ENCODE measurements around the gene FAM219B. TPM values are rescaled to one million over a fixed set of nuclear protein-coding genes. Genes with fewer than 3 reads are reported as not detected.
A peak's percentile ranks its signal among the peaks of the same experiment; 100 is the strongest.

FAM219B gene
- total and polyA plus RNA-seq, 2 of the 4 experiments (the other 2 are of a cell fraction) = 24.9 to 48.7 TPM

- no peak overlapping the region for H3K4me3 ChIP-seq (ENCODE audit: insufficient read depth, low read depth, low read length)
- TF ChIP-seq POLR2A (IDR thresholded peaks at IDR 0.05; ENCODE audit: low read depth, low read length) (no peak), USF2 (IDR thresholded peaks at IDR 0.05; ENCODE audit: low read depth, low read length) (no peak), MXI1 (IDR thresholded peaks at IDR 0.05; ENCODE audit: borderline replicate concordance, low read depth, low read length) (no peak), CTCF (conservative IDR thresholded peaks at IDR 0.05; ENCODE audit: low read depth, low read length) (no peak), ELK1 (IDR thresholded peaks at IDR 0.05; ENCODE audit: borderline replicate concordance, low read depth, low read length) (no peak), MAZ (IDR thresholded peaks at IDR 0.05; ENCODE audit: borderline replicate concordance, low read depth, low read length) (no peak), NFE2L2 (IDR thresholded peaks at IDR 0.05; ENCODE audit: low read depth, low read length) (no peak), BHLHE40 (IDR thresholded peaks at IDR 0.05; ENCODE audit: low read depth, low read length) (no peak), RCOR1 (IDR thresholded peaks at IDR 0.05; ENCODE audit: insufficient replicate concordance, low read length) (no peak), MAFK (IDR thresholded peaks at IDR 0.05; ENCODE audit: low read depth, low read length) (no peak), FOS (IDR thresholded peaks at IDR 0.05; ENCODE audit: low read depth, low read length) (no peak), CEBPB (IDR thresholded peaks at IDR 0.05; ENCODE audit: low read depth, low read length) (no peak), CHD1 (IDR thresholded peaks at IDR 0.05; ENCODE audit: low read depth, low read length) (no peak), RAD21 (IDR thresholded peaks at IDR 0.05; ENCODE audit: low read length) (no peak), RFX5 (IDR thresholded peaks at IDR 0.05; ENCODE audit: low read depth, low read length) (no peak), SMC3 (IDR thresholded peaks at IDR 0.05; ENCODE audit: low read depth, low read length) (no peak)
- no peaks in the 10 kb centered on the region for H3K36me3 ChIP-seq (ENCODE audit: control insufficient read depth, insufficient read depth, low read length)
- no peak overlapping the region for H3K9ac ChIP-seq (ENCODE audit: low read depth, low read length)
- no peaks in the 10 kb centered on the region for H3K79me1 ChIP-seq (ENCODE audit: low read depth in 1 of 2, low read length in 2 of 2)
- dilution Hi-C loops (cut with HindIII; ENCODE audit: low sequenced_read_pairs, unreplicated experiment) = no loop called here
- H2AK5ac ChIP-seq (ENCODE audit: low read depth, low read length) = no peak overlapping the region
- H2BK5ac ChIP-seq (ENCODE audit: low read depth, low read length, poor library complexity, severe bottlenecking) = no peak overlapping the region
- no TSS peak for BruUV-seq (replicated peaks)
- ATAC-seq (ENCODE audit: low read depth) = no peak
- H3K56ac ChIP-seq (ENCODE audit: extremely low read depth, insufficient read depth, low read length) = no peak overlapping the region
- H2AFZ ChIP-seq (replicated peaks; ENCODE audit: low read length, poor library complexity) = no peak overlapping the region
- peak overlapping the region; percentile 25; the same call in 1 of the 2 replicates for H3K27ac ChIP-seq (ENCODE audit: insufficient read depth, low read length)
- H3K4ac ChIP-seq (ENCODE audit: low read depth, low read length) = no peak overlapping the region
- H3K4me2 ChIP-seq (ENCODE audit: low read depth, low read length) = no peak overlapping the region; the same call in 1 of the 2 replicates
- no peak overlapping the region for H2BK120ac ChIP-seq (ENCODE audit: low read depth, low read length)
- no peak for DNase-seq
- in situ Hi-C loops (cut with MboI; ENCODE audit: low sequenced_read_pairs) = no loop called here
- peaks cover 8% of the 10 kb centered on the region; the same call in 1 of the 2 replicates for H3K4me1 ChIP-seq (ENCODE audit: control insufficient read depth, insufficient read depth, low read length)
- H3K23ac ChIP-seq (ENCODE audit: low read depth, low read length) = no peak overlapping the region
- intact Hi-C loops (cut with micrococcal nuclease) = loop anchor here (2.0 to 10.0 kb wide), 2 partner anchors 250 to 580 kb away; no protein-coding TSS in a partner anchor
- CTCF ChIA-PET = no interaction called here
- H3K18ac ChIP-seq (ENCODE audit: low read depth, low read length) = no peak overlapping the region; the same call in 1 of the 2 replicates
- POLR2A ChIA-PET (ENCODE audit: unreplicated experiment) = interaction anchor here (0.6 kb wide), 1 partner anchor 678 kb away, joined by 7 read pairs; no protein-coding TSS in a partner anchor
- H2BK20ac ChIP-seq (ENCODE audit: low read depth, low read length) = no peak overlapping the region
- no peak overlapping the region for H4K91ac ChIP-seq (ENCODE audit: insufficient read depth, low read depth, low read length)
- no peak overlapping the region for H4K5ac ChIP-seq (ENCODE audit: low read depth, low read length)
- no peak overlapping the region for H2BK15ac ChIP-seq (ENCODE audit: low read depth, low read length)
- no peaks in the 10 kb centered on the region; the same call in 1 of the 2 replicates for H4K20me1 ChIP-seq (ENCODE audit: insufficient read depth, low read length)
- H3K14ac ChIP-seq (replicated peaks; ENCODE audit: low read depth, low read length) = no peak overlapping the region
- no peaks in the 10 kb centered on the region for H3K9me1 ChIP-seq (ENCODE audit: insufficient read depth, low read length)
- peak overlapping the region; percentile 2 for H2AK9ac ChIP-seq (replicated peaks; ENCODE audit: low read depth, low read length, poor library complexity)
- H3K9me3 ChIP-seq (ENCODE audit: control insufficient read depth, insufficient read depth, low read length) = no peaks in the 10 kb centered on the region
- H4K8ac ChIP-seq (ENCODE audit: low read depth in 2 of 2, low read length in 2 of 2) = no peak overlapping the region
- WGBS, 2 experiments (ENCODE audit: extremely low coverage in 2 of 2, insufficient read length in 1 of 2) = no CpG with 5 or more reads among the region's 8 CpGs
- H3K27me3 ChIP-seq (ENCODE audit: control insufficient read depth, insufficient read depth, low read length) = peaks cover 37% of the 10 kb centered on the region
Measured at GRCh38 chr15:74955017-74955416, 48.4 kb upstream of the FAM219B start.
